ENCODE results near the gene NXN. TPM values are rescaled to one million over a fixed set of nuclear protein-coding genes. Genes with fewer than 3 reads are reported as not detected.
A peak's percentile ranks its signal among the peaks of the same experiment; 100 is the strongest.

Gene NXN
- polyA plus RNA-seq, 3 donors, result not detected

GRCh38 chr17:1003972-1004768 lies 24.6 kb upstream of the NXN start:
- peaks cover 88 to 90% of the 10 kb centered on the region in 2 donors for H3K36me3 ChIP-seq (replicated peaks in 1 of 2; ENCODE audit: control insufficient read depth in 1 of 2, insufficient read depth in 2 of 2, low read length in 2 of 2)
- Mint-ChIP-seq H3K9me3 (no peaks in the 10 kb centered on the region), H3K4me3 (no peak overlapping the region), H3K36me3 (peaks cover 72 to 89% of the 10 kb centered on the region in 2 donors), H3K27ac (peak overlapping the region in 1 of 7 donors; percentile 15), H3K27me3 (ENCODE audit: low read depth in 3 of 3) (peaks cover 0 to 2% (median 1%) of the 10 kb centered on the region in 3 donors), H3K4me1 (no peaks in the 10 kb centered on the region)
- H3K27ac ChIP-seq (ENCODE audit: low read depth in 1 of 2, low read length in 2 of 2), result no peak overlapping the region
- H2AFZ ChIP-seq (ENCODE audit: insufficient read depth, low read depth, low read length, poor library complexity, severe bottlenecking), result no peak overlapping the region
- H3K9me3 ChIP-seq (replicated peaks in 1 of 2; ENCODE audit: control insufficient read depth in 1 of 2, insufficient read depth in 1 of 2, low read length in 2 of 2), result no peaks in the 10 kb centered on the region
- H3K4me3 ChIP-seq (replicated peaks in 1 of 3; ENCODE audit: low read depth in 2 of 3, low read length in 3 of 3), result no peak overlapping the region
- WGBS (ENCODE audit: insufficient coverage), result 83% methylated on average over 26 of the region's 30 CpGs
- H3K79me2 ChIP-seq (ENCODE audit: insufficient read depth, low read length), result no peaks in the 10 kb centered on the region
- no peaks in the 10 kb centered on the region for H3K4me1 ChIP-seq (ENCODE audit: control insufficient read depth in 1 of 2, insufficient read depth in 2 of 2, low read length in 2 of 2)
- DNase-seq, result no peak
- no peak overlapping the region for H3K9ac ChIP-seq (ENCODE audit: insufficient read depth, low read length, poor library complexity, severe bottlenecking)
- H3K4me2 ChIP-seq (replicated peaks; ENCODE audit: extremely low read depth, low read length, poor library complexity, severe bottlenecking), result no peak overlapping the region
- TF ChIP-seq CTCF (IDR thresholded peaks at IDR 0.05), result no peak
- H3K27me3 ChIP-seq (ENCODE audit: control insufficient read depth in 2 of 2, insufficient read depth in 2 of 2, low read length in 2 of 2), result no peaks in the 10 kb centered on the region
- H4K20me1 ChIP-seq (ENCODE audit: insufficient read depth, low read length), result peaks cover 90% of the 10 kb centered on the region
- intact Hi-C loops (cut with micrococcal nuclease), result loop anchor here in 1 of 2 donors (10.0 kb wide), 1 partner anchor 51 kb away; no protein-coding TSS in a partner anchor

- no peak overlapping the region for H3K4me3 ChIP-seq (replicated peaks in 1 of 3; ENCODE audit: low read depth in 2 of 3, low read length in 3 of 3)
- Mint-ChIP-seq H3K9me3 (no peaks in the 10 kb centered on the region), H3K27me3 (ENCODE audit: low read depth in 3 of 3) (peaks cover 0 to 2% (median 1%) of the 10 kb centered on the region in 3 donors), H3K36me3 (peaks cover 68 to 84% of the 10 kb centered on the region in 2 donors), H3K4me1 (no peaks in the 10 kb centered on the region), H3K27ac (no peak overlapping the region), H3K4me3 (no peak overlapping the region)
- H2AFZ ChIP-seq (ENCODE audit: insufficient read depth, low read depth, low read length, poor library complexity, severe bottlenecking), result no peak overlapping the region
- H3K27ac ChIP-seq (ENCODE audit: low read depth in 1 of 2, low read length in 2 of 2), result no peak overlapping the region
- WGBS (ENCODE audit: insufficient coverage), result 100% methylated on average over 4 of the region's 5 CpGs
- H4K20me1 ChIP-seq (ENCODE audit: insufficient read depth, low read length), result peaks cover 91% of the 10 kb centered on the region
- no peak for TF ChIP-seq CTCF (IDR thresholded peaks at IDR 0.05)
- H3K27me3 ChIP-seq (ENCODE audit: control insufficient read depth in 2 of 2, insufficient read depth in 2 of 2, low read length in 2 of 2), result no peaks in the 10 kb centered on the region
- H3K4me1 ChIP-seq (ENCODE audit: control insufficient read depth in 1 of 2, insufficient read depth in 2 of 2, low read length in 2 of 2), result peaks cover 0 to under 1% of the 10 kb centered on the region in 2 donors
- intact Hi-C loops (cut with micrococcal nuclease), result loop anchor here in 1 of 2 donors (10.0 kb wide), 1 partner anchor 51 kb away; no protein-coding TSS in a partner anchor
- peaks cover 82 to 85% of the 10 kb centered on the region in 2 donors for H3K36me3 ChIP-seq (replicated peaks in 1 of 2; ENCODE audit: control insufficient read depth in 1 of 2, insufficient read depth in 2 of 2, low read length in 2 of 2)
- no peaks in the 10 kb centered on the region for H3K9me3 ChIP-seq (replicated peaks in 1 of 2; ENCODE audit: control insufficient read depth in 1 of 2, insufficient read depth in 1 of 2, low read length in 2 of 2)
- H3K79me2 ChIP-seq (ENCODE audit: insufficient read depth, low read length), result peaks cover 4% of the 10 kb centered on the region
- H3K9ac ChIP-seq (ENCODE audit: insufficient read depth, low read length, poor library complexity, severe bottlenecking), result no peak overlapping the region
- H3K4me2 ChIP-seq (replicated peaks; ENCODE audit: extremely low read depth, low read length, poor library complexity, severe bottlenecking), result no peak overlapping the region
- DNase-seq, result no peak
Measured at GRCh38 chr17:1003633-1003971, 24.0 kb upstream of the NXN start.
